HK-2 (cell line): Measurements from ENCODE around the gene IL3RA.
"Not testable (repeated sequence)": the region's sequence is repeated elsewhere in the genome, so short reads cannot be mapped to it uniquely, and the experiment has no call there.

Experiments used
- DNase-seq: peaks from one replicate; pipeline ENCODE4 v3.0.0-alpha.2; 2018; ENCODE audit not compliant: unreplicated experiment

IL3RA gene

DNA sequence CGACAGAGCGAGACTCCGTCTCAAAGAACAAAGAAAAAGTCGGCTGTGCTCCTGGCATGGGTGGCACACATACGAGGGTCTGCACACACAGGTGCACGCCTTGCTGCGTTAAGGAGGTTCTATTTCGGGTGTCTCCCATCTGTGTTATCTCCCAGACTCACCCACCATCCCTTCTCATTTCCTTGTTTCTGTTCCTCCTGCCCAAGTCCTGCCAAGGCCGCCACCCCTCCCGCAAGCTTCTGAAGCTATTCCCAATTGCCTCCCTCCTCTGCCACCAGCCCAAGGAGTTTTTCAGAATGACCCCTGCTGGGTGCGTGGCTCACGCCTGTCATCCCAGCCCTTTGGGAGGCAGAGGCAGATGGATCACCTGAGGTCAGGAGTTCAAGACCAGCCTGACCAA, 6.0 kb upstream of the IL3RA start:
- DNase-seq = no peak

DNA sequence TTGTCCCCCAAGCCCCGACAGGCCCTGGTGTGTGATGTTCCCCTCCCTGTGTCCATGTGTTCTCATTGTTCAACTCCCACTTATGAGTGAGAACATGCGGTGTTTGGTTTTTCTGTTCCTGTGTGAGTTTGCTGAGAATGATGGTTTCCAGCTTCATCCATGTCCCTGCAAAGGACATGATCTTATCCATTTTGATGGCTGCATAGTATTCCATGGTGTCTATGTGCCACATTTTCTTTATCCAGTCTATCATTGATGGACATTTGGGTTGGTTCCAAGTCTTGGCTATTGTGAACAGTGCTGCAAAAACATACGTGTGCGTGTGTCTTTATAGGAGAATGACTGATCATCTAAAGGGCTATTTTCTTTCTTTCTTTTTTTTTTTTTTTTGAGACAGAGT, 4.2 kb upstream of the IL3RA start:
- not testable (repeated sequence) for DNase-seq

DNA sequence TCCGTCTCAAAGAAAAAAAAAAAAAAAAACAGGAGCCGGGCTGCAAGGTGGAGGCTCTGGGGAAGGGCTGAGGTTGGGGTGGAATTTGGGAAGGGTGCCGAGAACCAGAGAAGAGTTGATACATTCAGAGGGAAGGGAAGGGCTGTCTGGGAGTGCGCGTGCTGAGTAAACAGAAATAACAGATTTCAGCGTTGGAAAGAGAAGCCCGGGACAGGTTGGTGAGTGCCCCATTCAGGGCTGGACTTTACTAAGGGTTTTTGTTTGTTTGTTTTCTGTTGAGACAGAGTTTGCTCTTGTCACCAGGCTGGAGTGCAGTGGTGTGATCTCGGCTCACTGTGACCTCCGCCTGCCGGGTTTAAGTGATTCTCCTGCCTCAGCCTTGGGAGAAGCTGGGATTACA, 1.7 kb upstream of the IL3RA start:
- no peak for DNase-seq

DNA sequence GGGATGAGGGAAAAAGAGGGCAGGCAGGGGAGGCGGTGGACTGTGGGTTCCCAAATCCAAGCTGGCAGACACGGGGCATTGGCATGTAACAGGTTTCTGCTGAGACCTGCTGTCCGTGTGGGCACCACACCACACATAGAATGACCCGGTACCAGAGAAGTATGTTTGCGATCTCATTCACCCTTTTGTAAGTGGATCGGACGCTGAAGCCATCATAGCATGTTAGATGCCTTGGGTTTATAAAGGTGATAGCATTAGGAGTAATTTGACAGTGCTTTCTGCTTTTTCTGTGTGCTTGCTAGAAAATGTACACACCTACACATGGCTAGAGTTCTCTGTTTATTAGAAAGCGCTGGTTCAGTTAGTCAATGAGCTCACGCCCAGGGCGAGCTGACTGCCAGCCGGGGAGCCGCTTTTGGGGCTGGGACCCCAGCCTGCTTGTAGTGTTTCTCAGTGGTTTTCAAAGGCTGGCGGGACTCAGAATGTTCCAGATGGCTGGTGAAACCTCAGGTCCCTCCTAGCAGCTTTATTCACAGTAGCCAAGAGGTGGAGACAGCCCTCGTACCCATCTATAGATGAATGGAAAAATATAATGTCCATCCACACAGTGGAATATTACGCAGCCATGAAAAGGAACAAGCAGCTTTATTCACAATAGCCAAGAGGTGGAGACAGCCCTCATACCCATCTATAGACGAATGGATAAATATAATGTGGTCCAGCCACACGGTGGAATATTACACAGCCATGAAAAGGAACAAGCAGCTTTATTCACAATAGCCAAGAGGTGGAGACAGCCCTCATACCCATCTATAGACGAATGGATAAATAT, 579 bp downstream of the IL3RA start:
- DNase-seq = no peak

DNA sequence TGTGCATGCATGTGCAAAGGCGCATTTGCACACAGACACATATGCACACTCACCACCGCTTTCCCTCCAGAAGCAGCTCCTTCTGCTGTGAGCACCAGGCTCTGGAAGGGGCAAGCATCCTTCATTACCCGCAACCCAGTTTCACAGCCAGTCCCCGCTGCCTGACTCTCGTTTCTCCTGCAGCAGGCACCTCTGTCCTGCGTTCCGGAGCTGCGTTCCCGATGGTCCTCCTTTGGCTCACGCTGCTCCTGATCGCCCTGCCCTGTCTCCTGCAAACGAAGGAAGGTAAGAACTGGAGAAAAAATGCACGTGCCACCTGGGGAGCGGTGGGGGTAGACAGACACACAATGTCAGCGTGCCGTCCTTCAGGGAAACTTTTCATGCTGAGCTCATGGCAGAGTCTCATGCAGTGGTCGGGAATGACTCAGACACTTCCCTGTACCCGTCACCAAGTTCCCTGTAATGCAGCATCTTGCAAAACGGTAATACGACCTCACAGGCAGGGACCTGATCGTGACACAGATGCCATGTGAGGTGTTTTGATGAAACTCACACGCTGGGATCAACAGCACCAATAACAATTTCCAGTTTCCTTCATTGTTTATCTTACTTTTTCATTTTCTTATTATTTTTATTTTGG, 5.1 kb downstream of the IL3RA start:
- DNase-seq = no peak

DNA sequence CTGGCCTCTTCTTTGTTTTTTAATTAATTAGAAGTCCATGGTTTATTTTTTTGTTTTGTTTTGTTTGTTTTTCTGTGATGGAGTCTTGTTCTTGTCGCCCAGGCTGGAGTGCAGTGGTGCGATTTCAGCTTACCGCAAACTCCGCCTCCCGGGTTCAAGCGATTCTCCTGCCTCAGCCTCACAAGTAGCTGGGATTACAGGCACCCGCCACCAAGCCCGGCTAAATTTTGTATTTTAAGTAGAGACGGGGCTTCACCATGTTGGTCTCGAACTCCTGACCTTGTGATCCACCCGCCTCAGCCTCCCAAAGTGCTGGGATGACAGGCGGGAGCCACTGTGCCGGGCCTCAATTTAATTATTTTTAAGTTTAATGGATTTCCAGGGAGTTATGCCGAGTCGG, 13.0 kb downstream of the IL3RA start:
- DNase-seq = not testable (repeated sequence)

DNA sequence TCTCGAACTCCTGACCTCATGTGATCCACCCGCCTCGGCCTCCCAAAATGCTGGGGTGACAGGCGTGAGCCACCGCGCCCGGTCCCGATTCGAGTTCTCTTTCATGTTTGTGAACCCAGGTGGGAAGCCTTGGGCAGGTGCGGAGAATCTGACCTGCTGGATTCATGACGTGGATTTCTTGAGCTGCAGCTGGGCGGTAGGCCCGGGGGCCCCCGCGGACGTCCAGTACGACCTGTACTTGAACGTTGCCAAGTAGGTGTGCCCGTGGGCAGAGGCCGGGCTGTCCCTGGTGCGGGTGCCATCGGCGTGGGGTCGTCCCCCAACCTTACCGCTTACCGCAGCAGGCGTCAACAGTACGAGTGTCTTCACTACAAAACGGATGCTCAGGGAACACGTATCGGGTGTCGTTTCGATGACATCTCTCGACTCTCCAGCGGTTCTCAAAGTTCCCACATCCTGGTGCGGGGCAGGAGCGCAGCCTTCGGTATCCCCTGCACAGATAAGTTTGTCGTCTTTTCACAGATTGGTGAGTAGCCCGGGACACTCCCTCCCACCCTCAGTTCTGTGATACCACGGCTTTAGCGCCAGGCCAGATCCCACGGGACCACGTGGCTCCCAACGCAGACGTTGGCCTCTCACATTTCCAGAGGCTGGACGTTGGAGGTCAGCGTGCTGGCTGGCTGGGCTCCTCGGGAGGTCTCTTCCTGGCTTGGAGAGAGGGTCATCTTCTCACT, 15.6 kb downstream of the IL3RA start:
- no peak for DNase-seq

DNA sequence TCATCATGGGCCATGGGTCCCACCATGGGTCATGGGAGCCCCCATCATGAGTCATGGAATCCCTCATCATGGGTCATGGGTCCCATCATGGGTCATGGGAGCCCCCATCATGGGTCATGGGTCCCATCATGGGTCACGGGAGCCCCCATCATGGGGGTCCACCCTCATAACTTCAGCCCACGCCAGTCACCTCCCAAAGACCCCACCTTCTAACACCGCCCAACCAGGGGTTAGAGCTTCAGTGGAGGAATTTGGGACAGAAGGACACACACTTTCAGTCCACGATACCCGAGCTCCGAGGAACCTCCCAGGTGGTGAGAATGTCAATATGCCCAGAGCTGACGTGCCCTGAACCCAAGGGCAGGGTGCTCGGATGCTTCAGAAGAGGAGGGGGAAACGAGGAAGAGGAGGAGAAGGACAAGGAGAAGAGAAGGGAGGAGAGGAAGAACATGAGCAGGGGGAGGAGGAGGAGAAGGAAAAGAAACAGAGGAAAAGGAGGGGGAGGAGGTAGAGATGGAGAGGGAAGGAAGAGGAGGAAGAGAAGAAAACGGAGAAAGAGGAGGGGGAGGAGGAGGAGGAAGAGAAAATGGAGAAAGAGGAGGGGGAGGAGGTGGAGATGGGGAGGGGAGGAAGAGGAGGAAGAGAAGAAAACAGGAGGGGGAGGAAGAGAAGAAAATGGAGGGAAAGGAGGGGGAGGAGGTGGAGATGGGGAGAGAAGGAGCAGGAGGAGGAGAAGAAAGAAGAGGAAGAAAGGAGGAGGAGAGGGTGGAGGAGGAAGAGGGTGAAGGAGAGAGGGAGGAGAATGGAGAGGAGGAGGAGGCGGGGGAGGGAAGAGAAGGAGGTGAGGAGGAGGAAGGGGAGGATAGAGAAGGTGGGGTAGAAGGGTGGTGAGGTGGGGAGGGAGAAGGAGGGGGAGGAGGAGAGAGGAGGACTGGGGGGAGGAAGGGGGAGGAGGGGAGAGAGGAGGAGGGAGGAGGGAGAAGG, 17.7 kb downstream of the IL3RA start:
- no peak for DNase-seq

DNA sequence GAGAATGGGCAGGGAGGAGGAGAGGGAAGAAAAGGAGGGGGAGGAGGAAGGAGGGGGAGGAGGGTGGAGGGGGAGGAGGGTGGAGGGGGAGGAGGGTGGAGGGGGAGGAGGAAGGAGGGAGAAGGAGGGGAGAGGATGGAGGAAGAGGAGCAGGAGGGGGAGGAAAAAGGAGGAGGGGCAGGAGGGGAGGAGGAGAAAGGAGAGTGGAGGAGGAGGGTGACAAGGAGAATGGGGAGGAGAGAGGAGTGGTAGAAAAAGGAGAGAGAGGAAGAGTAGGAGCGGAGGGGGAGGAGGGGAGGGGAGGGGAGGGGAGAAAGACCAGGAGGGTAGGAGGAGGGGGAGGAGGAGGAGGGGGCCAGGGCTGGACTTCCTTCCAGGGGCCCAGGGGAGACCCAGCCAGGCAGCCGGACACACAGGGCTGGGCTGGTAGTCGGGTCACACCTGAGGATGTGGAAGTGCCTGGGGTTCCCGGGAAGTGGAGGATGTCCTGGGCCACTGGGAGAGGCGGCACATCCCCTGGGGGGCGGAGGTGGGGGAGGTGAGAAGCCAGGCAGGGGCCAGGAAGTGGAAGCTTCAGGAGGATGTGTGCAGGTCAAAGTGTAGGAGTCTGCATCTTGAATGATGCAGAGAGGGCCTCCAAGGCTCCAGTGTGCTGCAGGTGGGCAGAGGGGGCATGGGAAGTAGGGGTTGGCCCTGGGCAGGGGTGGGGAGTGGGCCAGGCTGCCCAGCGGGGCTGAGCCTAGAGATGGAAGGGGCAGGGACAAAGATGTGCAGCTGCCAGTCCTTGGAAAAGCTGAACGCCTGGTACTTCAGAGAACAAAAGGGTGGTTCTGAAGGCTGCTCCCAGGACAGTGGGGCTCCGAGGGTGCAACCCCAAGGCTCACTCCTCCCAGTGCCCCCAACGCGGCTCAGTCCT, 18.8 kb downstream of the IL3RA start:
- DNase-seq = no peak

DNA sequence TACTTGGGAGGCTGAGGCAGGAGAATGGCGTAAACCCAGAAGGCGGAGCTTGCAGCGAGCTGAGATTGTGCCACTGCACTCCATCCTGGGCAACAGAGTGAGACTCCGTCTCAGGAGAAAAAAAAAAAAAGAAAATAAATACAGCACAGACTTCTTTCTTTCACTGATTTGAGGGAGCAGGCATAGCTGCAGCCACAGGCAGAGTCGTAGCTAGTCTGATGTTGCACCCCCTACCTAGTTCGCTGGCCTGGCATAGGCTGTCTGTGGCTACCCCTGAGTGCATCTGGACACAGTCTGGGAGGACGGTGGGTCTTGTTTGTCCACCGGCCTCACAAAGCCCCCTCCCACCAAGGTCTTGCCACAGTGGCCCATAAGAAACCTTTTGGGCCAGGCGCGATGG, 21.4 kb downstream of the IL3RA start:
- no peak for DNase-seq

DNA sequence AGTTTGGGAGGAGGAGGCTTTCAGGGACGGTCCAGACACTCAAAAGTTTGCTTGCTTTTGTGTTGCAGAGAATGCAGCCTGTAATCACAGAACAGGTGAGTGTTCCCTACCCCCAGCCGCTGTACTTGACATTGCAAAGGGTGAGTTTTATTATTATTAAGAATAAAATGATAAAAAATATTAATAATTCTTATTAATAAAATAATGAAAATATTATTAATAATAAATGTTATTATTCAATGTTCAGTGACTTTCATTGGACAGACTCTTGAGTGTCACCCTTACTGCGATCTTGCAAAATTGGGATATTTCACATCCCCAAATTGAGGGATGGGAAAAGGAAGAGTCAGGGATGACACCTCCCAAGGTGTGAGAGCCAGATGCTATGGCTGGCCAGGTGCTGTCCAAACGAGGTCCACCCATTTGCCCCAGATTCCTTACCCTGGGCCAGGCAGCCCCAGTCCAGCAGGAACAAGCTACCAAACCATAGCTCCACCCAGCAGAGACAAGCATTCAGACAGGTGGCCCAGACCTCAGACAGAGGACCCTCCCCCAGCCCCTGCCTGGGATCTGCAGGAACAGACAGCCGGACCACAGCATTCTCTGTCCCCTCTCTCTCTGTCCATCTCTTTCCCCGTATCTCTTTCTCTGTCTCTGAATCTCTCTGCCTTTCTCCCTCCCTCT, 22.4 kb downstream of the IL3RA start:
- DNase-seq = no peak

DNA sequence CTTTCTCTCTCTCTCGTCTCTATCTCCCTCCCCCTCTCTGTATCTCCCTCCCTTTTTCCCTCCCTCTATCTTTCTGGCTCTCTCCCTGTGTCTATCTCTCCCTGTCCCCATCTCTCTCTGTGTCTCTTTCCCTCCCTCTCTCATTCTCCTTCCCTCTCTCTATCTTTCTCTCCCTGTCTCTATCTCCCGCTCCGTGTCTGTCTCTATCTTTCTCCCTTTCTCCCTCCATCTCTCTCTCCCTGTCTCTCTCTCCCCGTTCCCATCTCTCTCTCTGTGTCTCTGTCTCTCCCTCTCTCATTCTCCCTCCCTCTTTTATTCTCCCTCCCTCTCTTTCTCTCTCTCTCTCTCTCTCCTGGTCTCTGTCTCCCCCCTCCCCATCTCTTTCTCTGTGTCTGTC, 22.9 kb downstream of the IL3RA start:
- no peak for DNase-seq

DNA sequence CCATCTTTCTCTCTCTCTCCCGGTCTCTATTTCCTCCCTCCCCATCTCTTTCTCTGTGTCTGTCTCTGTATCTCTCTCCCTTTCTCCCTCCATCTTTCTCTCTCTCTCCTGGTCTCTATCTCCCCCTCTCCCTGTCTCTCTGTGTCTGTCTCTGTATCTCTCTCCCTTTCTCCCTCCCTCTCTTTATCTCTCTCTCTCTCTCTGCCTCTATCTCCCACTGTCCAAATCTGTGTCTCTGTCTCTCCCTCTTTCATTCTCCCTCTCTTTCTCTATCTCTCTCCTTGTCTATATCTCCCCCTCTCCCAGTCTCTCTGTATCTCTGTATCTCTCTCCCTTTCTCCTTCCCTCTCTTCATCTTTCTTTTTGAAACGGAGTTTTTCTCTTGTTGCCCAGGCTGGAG, 23.6 kb downstream of the IL3RA start:
- no peak for DNase-seq

DNA sequence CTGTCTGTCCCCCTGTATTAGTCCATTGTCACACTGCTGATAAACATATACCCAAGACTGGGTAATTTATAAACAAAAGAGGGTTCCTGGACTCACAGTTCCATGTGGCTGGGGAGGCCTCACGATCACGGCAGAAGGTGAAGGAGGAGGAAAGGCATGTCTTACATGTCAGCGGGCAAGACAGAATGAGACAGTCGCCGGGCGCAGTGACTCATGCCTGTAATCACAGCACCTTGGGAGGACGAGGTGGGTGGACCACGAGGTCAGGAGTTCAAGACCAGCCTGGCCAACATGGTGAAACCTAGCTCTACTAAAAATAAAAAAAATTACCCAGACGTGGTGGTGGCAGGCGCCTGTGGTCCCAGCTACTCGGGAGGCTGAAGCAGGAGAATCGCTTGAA, 24.7 kb downstream of the IL3RA start:
- no peak for DNase-seq

DNA sequence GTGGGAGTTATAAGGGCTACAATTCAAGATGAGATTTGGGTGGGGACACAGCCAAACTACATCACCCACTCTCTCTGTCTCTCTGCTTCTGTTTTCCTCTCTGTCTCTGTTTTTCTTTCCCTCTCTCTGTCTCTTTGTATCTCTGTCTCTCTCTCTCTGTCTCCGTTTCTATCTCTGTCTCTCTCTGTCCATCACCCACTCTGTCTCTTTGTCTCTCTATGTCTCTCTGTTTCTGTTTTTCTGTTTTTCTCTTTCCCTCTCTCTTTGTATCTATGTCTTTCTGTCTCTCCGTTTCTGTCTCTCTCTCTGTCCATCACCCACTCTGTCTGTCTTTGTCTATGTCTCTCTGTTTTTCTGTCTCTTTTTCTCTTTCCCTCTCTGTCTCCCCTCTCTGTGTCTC, 25.3 kb downstream of the IL3RA start:
- no peak for DNase-seq

DNA sequence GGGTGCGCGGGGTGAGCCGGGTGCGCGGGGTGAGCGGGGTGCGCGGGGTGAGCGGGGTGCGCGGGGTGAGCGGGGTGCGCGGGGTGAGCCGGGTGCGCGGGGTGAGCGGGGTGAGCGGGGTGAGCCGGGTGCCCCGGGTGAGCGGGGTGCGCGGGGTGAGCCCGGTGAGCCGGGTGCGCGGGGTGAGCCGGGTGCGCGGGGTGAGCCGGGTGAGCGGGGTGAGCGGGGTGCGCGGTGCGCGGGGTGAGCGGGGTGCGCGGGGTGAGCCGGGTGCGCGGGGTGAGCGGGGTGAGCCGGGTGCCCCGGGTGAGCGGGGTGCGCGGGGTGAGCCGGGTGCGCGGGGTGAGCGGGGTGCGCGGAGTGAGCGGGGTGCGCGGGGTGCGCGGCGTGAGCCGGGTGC, 29.8 kb downstream of the IL3RA start:
- not testable (repeated sequence) for DNase-seq

DNA sequence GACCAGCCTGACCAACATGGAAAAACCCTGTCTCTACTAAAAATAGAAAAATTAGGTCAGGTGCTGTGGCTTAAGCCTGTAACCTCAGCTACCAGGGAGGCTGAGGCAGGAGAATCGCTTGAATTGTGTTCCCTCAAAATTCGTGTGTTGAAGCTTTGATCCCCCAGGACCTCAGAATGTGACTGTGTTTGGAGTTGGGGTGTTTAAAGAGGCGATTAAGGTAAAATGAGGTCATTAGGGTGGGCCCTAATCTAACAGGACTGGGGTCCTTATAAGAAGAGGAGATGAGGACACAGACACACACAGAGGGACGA, 31.8 kb downstream of the IL3RA start:
- DNase-seq = no peak

DNA sequence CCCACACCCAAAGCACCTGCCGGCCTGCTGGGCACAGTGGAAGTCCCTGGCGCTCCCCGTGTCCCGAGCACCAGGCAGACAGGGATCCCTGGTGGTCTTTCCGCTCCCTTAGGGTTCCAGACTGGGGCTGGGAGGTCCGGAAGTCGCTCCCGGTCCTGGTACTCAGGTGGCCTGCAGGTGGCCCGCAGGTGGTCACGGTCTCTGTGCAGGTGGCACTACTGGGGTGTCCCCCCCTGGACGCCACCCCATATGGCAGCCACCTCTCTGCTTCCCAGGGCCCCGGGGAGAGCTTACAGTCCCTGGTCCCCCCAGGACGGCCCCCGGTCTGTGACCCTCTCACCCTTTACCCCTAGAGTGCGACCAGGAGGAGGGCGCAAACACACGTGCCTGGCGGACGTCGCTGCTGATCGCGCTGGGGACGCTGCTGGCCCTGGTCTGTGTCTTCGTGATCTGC, 41.7 kb downstream of the IL3RA start:
- DNase-seq = no peak

DNA sequence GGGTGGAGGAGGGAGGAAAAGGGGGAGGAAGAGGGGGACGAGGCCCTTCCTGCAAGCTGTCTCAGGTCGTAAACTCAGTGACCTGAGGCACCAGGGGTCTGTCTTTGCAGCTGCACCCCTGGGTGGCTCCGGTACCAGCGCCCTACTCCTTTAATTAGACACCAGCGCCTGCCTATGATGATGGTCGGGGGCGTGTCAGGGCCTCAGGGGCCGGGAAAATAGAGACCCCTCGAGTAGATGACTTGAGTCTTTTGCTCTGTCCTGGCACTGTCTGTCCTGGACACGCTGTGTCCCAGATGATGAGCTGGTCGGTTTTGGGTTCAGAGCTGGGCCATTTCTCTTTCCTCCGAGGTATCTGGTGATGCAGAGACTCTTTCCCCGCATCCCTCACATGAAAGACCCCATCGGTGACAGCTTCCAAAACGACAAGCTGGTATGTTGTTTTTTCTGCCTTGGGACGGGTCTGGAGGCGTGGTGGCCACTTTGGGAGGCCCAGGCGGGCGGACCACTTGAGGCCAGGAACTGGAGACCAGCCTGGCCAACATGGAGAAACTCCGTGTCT, 44.2 kb downstream of the IL3RA start:
- no peak for DNase-seq
